Cardiac ventricle fibroblast (primary cell): ENCODE data around the gene SERPINE1. TPM values are rescaled to one million over a fixed set of nuclear protein-coding genes. Genes with fewer than 3 reads are reported as not detected.

Source experiments
- total RNA-seq: library from RNA; depleted of rRNA; stranded (reverse); fragments of >200 nt; gene quantifications from 2 replicates; pipeline ENCODE4 v1.2.3, GENCODE V29; 2015

Gene SERPINE1
- 408 and 426 TPM in 2 replicates for total RNA-seq

DNA sequence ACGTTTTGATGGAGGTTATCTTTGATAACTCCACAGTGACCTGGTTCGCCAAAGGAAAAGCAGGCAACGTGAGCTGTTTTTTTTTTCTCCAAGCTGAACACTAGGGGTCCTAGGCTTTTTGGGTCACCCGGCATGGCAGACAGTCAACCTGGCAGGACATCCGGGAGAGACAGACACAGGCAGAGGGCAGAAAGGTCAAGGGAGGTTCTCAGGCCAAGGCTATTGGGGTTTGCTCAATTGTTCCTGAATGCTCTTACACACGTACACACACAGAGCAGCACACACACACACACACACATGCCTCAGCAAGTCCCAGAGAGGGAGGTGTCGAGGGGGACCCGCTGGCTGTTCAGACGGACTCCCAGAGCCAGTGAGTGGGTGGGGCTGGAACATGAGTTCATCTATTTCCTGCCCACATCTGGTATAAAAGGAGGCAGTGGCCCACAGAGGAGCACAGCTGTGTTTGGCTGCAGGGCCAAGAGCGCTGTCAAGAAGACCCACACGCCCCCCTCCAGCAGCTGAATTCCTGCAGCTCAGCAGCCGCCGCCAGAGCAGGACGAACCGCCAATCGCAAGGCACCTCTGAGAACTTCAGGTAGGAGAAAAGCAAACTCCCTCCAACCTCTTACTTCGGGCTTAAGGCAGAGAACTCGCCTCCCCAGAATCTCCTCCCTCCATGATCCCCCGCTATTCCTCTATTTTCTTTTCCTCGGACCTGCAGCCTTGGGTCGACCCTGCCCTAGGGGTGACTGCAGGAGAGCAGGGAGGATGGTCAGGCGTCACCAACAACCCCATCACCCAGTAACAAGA, at the start of gene SERPINE1:
TSS of gene SERPINE1 (plus strand) at position 454 of the 809 bp plus-strand sequence. CDS start 1,290 bp downstream, outside the sequence.

DNA sequence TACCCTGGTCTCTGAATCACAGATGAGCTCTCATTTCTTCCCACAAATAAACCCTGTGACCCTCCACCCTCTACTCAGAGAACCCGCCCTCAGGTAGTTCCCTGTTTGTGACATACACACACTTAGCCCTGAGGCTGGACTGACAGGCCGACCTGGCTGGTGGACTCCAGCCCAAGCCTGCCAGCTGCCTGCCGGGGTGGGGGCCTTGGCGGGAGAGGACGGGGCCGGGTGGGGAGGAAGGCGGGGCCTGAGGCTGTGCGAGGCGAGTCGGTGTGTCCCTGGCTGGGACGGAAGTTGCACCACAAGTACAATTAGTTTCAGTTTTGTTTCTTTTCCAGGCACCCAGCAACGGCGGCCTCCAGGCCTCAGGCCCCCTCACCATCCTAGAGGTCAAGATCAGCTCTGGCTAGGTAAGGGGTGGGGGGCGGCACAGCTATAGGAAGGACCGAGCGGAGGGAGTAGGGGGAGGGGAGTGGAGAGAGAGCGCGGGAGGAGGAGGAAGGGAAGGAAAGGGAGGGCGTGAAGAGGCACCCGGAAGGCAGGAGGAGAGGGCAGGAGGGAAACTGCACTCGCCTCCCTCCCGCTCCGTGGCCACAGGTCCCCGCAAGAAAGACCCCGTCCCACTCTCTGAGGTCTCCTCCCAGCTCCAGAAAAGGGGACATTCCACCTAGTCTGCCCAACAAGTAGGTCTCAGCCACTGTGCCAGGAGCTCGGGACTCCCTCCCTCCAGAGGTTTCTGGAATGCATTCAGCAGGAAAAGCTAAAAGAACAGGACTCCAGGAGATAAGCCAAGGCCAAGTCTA, 41.5 kb upstream of the SERPINE1 start, which contains the start of gene TRIM56:
TSS of gene TRIM56 (plus strand) at position 320 of the 803 bp plus-strand sequence. CDS start 1,832 bp downstream, outside the sequence.

DNA sequence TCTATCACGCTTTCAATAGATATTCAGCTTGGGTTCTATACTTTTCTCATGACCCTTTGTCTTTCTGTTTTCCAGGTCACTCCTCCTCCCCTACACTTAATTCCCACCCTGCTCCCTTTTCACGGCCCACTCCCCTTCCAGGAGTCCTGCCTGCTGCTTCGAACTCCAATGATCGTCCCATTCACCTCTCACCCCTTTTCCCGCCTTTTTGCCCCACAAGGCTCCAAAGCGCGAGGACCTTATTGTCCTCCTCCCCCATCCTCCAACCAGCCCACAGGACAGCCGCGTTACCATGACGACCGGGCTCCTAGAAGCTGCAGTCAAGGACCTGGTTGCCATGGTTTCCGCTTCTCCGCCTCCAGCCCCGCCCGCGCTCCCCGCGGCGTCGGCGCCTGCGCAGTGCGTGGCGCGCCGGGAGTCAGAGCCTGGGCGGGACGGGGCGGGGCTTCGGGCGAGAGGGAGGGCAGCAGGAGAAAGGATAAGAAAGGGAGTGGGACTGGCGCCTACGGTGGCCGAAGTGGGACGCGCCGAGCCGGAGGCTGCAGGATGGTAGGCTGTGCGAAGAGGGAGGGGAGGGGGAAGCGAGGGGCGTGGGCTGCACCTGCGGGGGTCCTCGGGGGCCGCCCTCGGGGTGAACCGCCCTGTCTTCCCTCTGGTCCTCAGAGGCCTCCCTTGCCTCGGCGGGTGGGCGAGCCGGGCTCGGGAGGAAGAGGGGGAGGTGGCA, 27.2 kb downstream of the SERPINE1 start, which contains the start of gene AP1S1:
TSS of gene AP1S1 (plus strand) at position 508 of the 724 bp plus-strand sequence. CDS start at position 547, 39 bp downstream.

GRCh38 chr7:101165075-101165957, 38.4 kb downstream of the SERPINE1 start, which contains the start of gene VGF:
Gene VGF, minus strand, starts transcription at chr7:101165569. Its CDS starts 726 bp downstream, at chr7:101164843.

DNA sequence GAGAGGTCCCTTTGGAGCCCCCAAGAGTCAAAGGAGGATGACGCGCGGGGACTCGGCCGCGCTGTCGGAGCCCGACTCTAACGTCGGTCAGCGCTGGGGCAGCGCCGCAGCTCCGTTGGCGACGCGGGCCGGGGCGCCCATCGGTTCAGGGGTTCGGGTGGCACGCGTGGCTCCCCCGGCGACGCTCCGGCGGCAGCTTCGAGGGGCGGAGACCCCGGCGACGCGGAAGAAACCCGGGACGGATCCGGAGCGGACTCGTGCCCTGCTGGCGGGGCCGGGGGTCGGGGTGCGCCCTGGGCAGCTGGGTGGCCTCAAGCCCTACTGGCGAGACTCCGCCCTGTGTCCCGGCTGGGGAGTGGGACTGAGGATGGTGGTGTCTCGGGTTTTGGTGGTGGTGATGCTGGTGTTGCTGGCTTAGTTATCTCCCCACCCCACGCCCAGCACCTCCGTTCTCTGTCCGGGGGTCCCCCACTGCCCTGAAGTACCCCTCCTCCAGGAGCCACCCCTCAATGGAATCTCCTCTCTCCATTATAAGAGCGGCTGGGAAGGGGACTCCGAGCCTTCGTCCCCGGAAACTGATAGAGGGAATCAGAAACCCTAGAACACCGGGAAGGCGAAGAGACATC, 53.3 kb downstream of the SERPINE1 start, which contains the start of gene NAT16:
TSS of gene NAT16 (minus strand) at position 164 of the 626 bp plus-strand sequence. CDS start 5,486 bp downstream, outside the sequence.

Other genes starting within 250 kb of the SERPINE1 start
- 2.5 and 7.7 TPM in 2 replicates for gene UFSP1, start 237.4 kb upstream of the SERPINE1 start, total RNA-seq
- gene ACHE, start 231.2 kb upstream of the SERPINE1 start, total RNA-seq = not detected in 2 replicates
- gene MUC3A, start 177.6 kb upstream of the SERPINE1 start, total RNA-seq = not detected in 2 replicates
- 0.54 TPM in 1 of 2 replicates, not detected in the other for gene MUC12, start 157.5 kb upstream of the SERPINE1 start, total RNA-seq
- gene MUC17, start 107.0 kb upstream of the SERPINE1 start, total RNA-seq = not detected in 2 replicates
- 12.6 and 13.3 TPM in 2 replicates for gene TRIM56, start 41.6 kb upstream of the SERPINE1 start, total RNA-seq
- 70.8 and 76.5 TPM in 2 replicates for gene AP1S1, start 27.4 kb downstream of the SERPINE1 start, total RNA-seq
- not detected in 2 replicates for gene VGF, start 38.5 kb downstream of the SERPINE1 start, total RNA-seq
- gene NAT16, start 53.2 kb downstream of the SERPINE1 start, total RNA-seq = not detected in 2 replicates
- gene MOGAT3, start 73.9 kb downstream of the SERPINE1 start, total RNA-seq = not detected in 2 replicates
- 53.9 and 58.8 TPM in 2 replicates for gene PLOD3, start 90.5 kb downstream of the SERPINE1 start, total RNA-seq
- gene ZNHIT1, start 91.1 kb downstream of the SERPINE1 start, total RNA-seq = 111 and 124 TPM in 2 replicates
- 4.4 TPM in 2 replicates for gene CLDN15, start 110.7 kb downstream of the SERPINE1 start, total RNA-seq
- gene FIS1, start 118.0 kb downstream of the SERPINE1 start, total RNA-seq = 178 and 185 TPM in 2 replicates
- gene IFT22, start 194.7 kb downstream of the SERPINE1 start, total RNA-seq = 25.0 and 27.6 TPM in 2 replicates
- not detected in 2 replicates for gene COL26A1, start 235.8 kb downstream of the SERPINE1 start, total RNA-seq